Endothelial cell (in vitro differentiated cells): ENCODE results near the gene RPN2. TPM values are rescaled to one million over a fixed set of nuclear protein-coding genes. Genes with fewer than 3 reads are reported as not detected.

Experiments used
- DNase-seq: peaks from one replicate; pipeline ENCODE4 v3.0.0; 2021; ENCODE audit warnings: low spot score
- H3K27ac Mint-ChIP-seq: one replicate; pipeline ENCODE4 v1.8.0; 2021; ENCODE audit warnings: mixed read lengths, inconsistent platforms; ENCODE audit not compliant: unreplicated experiment
- H3K27me3 Mint-ChIP-seq: one replicate; pipeline ENCODE4 v1.8.0; 2021; ENCODE audit warnings: mild to moderate bottlenecking, moderate library complexity, mixed read lengths, inconsistent platforms; ENCODE audit not compliant: unreplicated experiment
- H3K36me3 Mint-ChIP-seq: one replicate; pipeline ENCODE4 v1.8.0; 2021; ENCODE audit warnings: mild to moderate bottlenecking, low read depth, mixed read lengths, inconsistent platforms; ENCODE audit not compliant: unreplicated experiment
- H3K4me1 Mint-ChIP-seq: one replicate; pipeline ENCODE4 v1.8.0; 2021; ENCODE audit warnings: mild to moderate bottlenecking, mixed read lengths, inconsistent platforms; ENCODE audit not compliant: unreplicated experiment
- H3K4me3 Mint-ChIP-seq: one replicate; pipeline ENCODE4 v1.8.0; 2021; ENCODE audit warnings: mild to moderate bottlenecking, mixed read lengths, inconsistent platforms; ENCODE audit not compliant: unreplicated experiment
- H3K9me3 Mint-ChIP-seq: one replicate; pipeline ENCODE4 v1.8.0; 2021; ENCODE audit warnings: mixed read lengths, inconsistent platforms; ENCODE audit not compliant: unreplicated experiment
- total RNA-seq: library from RNA; stranded (reverse); fragmentation: NEBNext Ultra II Directional; extraction: Animal tissue kit (Norgen Biotek cat#: 25700); gene quantifications from one replicate; pipeline ENCODE4 v1.2.1, GENCODE V29; 2021; ENCODE audit not compliant: unreplicated experiment
- TF ChIP-seq, protein P1 (sequence below): fragments of 200-600 bp; sonication (generic); IDR thresholded peaks from one replicate; pipeline ENCODE4 v1.5.0; 2021; ENCODE audit warnings: antibody characterized with exemption; ENCODE audit not compliant: unreplicated experiment

Gene RPN2
- total RNA-seq, 1 donor from 2014 or later, result 187 TPM

DNA sequence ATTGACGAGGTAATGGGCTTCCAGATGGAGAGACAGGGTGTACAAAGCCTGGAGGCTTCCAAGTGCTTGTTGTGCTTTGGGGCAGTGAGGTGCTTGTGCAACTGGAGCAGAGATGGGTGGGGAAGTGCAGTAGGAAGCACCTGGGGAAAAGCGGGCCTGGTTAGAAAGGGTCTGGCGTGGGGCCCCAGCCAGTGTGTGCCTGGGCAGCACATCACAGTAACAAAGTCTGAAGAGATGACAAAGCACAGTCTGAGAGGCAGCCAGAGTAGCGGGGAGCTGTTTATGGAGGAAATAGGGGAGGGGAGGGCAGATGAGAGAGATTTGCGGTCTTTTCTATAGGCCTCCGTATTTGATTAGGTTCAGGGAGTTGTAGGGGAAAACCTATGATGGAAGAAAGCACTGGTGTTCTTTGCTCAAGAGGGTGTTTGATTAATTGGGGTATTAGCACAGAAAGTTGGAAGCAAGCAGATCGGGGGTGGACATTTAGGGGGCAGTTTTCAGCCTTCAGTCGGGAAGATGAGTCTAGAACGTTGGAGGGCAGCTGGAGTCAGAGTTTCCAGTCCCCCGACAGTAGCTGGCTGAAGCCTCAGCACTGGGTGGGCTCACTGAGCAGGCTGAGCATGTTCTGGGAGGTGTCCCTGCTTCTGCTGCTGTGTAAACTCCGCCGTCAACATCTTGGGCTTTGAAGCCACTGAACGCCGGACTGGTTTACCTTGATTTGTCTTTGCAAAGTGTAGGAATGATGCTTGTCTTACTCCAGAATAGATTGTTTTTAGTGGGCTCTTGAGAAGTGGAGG is 15.7 kb downstream of the RPN2 start:
- Mint-ChIP-seq H3K9me3 (no peaks in the 10 kb centered on the region), H3K4me3 (peak overlapping the region; percentile 26), H3K4me1 (peaks cover 34% of the 10 kb centered on the region), H3K27ac (peak overlapping the region; percentile 80), H3K36me3 (peaks cover 25% of the 10 kb centered on the region), H3K27me3 (peaks cover 7% of the 10 kb centered on the region)
- TF ChIP-seq, protein P1, sequence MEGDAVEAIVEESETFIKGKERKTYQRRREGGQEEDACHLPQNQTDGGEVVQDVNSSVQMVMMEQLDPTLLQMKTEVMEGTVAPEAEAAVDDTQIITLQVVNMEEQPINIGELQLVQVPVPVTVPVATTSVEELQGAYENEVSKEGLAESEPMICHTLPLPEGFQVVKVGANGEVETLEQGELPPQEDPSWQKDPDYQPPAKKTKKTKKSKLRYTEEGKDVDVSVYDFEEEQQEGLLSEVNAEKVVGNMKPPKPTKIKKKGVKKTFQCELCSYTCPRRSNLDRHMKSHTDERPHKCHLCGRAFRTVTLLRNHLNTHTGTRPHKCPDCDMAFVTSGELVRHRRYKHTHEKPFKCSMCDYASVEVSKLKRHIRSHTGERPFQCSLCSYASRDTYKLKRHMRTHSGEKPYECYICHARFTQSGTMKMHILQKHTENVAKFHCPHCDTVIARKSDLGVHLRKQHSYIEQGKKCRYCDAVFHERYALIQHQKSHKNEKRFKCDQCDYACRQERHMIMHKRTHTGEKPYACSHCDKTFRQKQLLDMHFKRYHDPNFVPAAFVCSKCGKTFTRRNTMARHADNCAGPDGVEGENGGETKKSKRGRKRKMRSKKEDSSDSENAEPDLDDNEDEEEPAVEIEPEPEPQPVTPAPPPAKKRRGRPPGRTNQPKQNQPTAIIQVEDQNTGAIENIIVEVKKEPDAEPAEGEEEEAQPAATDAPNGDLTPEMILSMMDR, result no peak
- DNase-seq, result no peak

DNA sequence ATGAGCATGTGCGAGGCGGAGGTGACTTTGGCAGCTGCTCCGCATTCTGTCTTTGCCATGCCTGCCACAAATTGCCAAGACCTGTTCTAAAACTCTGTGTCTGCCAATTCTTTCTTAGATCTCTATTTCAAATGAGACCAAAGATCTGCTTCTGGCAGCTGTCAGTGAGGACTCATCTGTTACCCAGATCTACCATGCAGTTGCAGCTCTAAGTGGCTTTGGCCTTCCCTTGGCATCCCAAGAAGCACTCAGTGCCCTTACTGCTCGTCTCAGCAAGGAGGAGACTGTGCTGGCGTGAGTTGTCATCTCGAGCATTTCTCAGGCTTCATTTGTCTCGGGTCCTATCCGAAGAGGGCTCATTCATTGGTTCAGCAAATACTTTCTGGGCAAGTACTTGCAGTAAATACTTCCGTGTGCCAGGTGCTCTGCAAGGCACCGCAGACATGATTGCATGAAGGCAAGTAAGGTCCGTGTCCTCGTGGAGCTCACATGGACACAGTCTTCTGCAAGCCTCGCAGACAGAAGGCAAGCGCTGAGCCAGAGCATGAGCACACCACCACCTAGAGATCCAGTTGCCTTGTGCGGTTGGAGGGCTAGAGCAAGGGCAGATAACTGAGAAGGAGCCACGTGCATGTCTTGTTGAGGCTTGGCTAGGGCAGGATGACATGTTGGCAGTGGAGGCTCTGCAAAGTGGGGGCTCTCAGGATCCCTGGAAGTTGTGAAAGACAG is 20.0 kb downstream of the RPN2 start:
- H3K36me3 Mint-ChIP-seq, result peaks cover 37% of the 10 kb centered on the region
- H3K27ac Mint-ChIP-seq, result no peak overlapping the region
- no peak overlapping the region for H3K4me3 Mint-ChIP-seq
- peaks cover 2% of the 10 kb centered on the region for H3K27me3 Mint-ChIP-seq
- no peak for DNase-seq
- no peaks in the 10 kb centered on the region for H3K9me3 Mint-ChIP-seq
- peaks cover 22% of the 10 kb centered on the region for H3K4me1 Mint-ChIP-seq
- TF ChIP-seq, protein P1, result no peak

DNA sequence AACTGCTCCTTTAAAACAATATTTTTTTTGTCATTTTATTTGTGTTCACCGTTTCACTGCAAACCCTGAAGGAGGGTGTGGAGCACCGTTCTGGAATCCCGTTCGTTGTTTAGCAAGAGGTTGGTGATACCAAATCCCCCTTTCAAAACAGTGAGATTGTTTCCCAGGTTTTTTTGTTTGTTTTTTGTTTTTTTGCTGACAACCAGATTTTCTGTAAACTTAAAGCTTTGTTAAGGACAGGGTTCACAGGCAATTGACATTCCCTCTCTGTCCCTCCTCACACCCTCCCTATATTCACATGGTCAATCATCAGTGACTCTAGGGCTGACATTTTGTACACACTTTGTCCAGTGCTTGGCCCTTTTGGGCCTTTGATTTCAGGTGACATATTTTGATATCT is 21.2 kb downstream of the RPN2 start:
- H3K4me3 Mint-ChIP-seq, result no peak overlapping the region
- H3K4me1 Mint-ChIP-seq, result peaks cover 14% of the 10 kb centered on the region
- H3K9me3 Mint-ChIP-seq, result no peaks in the 10 kb centered on the region
- TF ChIP-seq, protein P1, result no peak
- DNase-seq, result no peak
- peak overlapping the region; percentile 70 for H3K27ac Mint-ChIP-seq
- H3K36me3 Mint-ChIP-seq, result peaks cover 47% of the 10 kb centered on the region
- peaks cover 1% of the 10 kb centered on the region for H3K27me3 Mint-ChIP-seq

DNA sequence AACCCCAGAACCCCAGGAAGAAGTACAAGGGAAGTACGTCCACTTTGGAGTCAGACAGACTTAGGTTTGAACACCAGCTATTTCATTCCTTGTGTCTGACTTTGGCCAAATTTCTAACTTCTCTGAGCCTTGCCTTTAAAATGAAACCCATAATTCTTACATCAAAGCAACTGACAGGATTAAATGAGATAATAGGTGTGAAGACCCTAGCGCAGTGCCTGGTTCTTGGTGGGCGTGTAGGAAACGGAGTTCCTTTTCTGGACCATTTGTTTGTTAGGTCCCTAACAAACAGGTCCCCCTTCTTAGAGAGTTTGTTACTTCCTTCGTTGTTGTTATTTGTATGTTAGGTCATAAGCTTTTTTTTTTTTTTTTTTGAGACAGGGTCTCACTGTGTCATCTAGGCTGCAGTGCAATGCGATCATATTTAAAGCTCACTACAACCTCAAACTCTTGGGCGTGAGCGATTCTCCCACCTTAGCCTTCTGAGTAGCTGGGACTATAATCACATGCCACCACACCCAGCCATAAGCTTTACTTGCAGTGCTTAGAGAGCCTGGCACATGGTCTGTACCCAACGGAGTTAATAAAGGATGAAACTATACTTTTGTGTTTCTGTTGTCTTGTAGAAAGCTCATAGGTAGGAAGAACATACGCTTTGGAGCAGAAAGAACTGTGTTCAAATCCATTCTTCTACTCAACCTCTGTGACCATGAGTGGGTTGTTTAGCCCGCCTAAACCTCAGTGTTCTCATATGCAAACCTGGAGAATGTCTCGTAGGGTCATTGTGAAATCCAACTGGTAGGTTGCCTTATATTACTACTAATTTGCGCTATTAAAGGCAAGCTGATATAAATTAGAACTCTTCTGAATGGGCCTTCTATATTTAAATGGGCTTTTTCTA is 22.0 kb downstream of the RPN2 start:
- no peaks in the 10 kb centered on the region for H3K9me3 Mint-ChIP-seq
- peak overlapping the region; percentile 70 for H3K27ac Mint-ChIP-seq
- no peak overlapping the region for H3K4me3 Mint-ChIP-seq
- peaks cover 50% of the 10 kb centered on the region for H3K36me3 Mint-ChIP-seq
- no peak for DNase-seq
- peaks cover 10% of the 10 kb centered on the region for H3K4me1 Mint-ChIP-seq
- peaks cover 1% of the 10 kb centered on the region for H3K27me3 Mint-ChIP-seq
- TF ChIP-seq, protein P1, result no peak
